ENCODE measurements around the gene TAF9B.

The TAF9B gene

DNA sequence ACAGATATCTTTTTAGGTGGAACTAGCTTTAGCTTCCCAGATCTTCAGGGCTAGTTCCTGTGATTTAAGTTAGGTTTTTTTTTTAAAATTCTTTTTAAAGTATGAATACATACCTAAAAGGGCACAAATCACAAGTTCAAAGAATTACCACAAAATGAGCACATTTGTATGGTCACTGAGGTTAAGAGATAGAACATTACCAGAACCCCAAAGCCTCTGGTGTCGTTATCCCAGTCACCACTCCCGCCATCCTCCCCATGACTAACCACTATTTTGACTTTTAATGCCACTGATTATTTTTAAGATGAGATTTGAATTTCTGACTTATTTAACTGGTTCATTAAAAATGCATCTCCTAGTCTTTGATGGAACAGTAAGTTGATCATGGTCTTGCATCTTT lies 30.0 kb downstream of the TAF9B start:
- Histone ChIP-seq H3K9ac (no peak overlapping the region), H2AFZ (ENCODE audit: low read depth) (no peak overlapping the region), H3K4me2 (no peak overlapping the region), H3K36me3 (ENCODE audit: insufficient read depth) (peaks cover 12% of the 10 kb centered on the region; the same call in 1 of the 2 replicates), H3K27me3 (ENCODE audit: insufficient read depth, low read depth) (no peaks in the 10 kb centered on the region), H4K20me1 (ENCODE audit: insufficient read depth) (peaks cover 33% of the 10 kb centered on the region), H3K4me1 (ENCODE audit: low read depth, poor library complexity, severe bottlenecking) (peaks cover 45% of the 10 kb centered on the region), H3K79me2 (ENCODE audit: insufficient read depth, low read depth) (peaks cover 85% of the 10 kb centered on the region), H3K4me3 (IDR thresholded peaks at IDR 0.05; ENCODE audit: insufficient read depth, low read depth, low read length) (no peak overlapping the region), H3K27ac (no peak overlapping the region)
- TF ChIP-seq, protein P1, sequence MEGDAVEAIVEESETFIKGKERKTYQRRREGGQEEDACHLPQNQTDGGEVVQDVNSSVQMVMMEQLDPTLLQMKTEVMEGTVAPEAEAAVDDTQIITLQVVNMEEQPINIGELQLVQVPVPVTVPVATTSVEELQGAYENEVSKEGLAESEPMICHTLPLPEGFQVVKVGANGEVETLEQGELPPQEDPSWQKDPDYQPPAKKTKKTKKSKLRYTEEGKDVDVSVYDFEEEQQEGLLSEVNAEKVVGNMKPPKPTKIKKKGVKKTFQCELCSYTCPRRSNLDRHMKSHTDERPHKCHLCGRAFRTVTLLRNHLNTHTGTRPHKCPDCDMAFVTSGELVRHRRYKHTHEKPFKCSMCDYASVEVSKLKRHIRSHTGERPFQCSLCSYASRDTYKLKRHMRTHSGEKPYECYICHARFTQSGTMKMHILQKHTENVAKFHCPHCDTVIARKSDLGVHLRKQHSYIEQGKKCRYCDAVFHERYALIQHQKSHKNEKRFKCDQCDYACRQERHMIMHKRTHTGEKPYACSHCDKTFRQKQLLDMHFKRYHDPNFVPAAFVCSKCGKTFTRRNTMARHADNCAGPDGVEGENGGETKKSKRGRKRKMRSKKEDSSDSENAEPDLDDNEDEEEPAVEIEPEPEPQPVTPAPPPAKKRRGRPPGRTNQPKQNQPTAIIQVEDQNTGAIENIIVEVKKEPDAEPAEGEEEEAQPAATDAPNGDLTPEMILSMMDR (conservative IDR thresholded peaks at IDR 0.05; ENCODE audit: low read depth, low read length), result no peak

DNA sequence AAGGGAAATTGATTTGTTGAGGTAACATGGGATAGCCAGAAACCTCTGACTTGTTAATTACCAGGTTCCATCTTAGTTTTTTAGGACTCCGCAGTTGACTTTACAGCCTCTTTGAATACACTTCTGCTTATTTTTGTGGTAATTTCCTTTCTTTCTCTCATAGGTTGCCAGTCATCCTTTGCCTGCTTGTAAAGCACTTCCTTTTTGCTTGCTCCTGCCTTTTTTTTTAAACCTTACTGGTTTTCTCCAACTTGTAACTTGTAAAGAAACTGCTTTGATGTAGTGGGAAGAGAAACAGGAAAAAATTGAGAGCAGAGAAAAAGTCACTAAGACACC lies 32.8 kb downstream of the TAF9B start:
- H3K36me3 ChIP-seq (ENCODE audit: insufficient read depth), result no peaks in the 10 kb centered on the region
- peaks cover 33% of the 10 kb centered on the region for H4K20me1 ChIP-seq (ENCODE audit: insufficient read depth)
- H3K4me1 ChIP-seq (ENCODE audit: low read depth, poor library complexity, severe bottlenecking), result peaks cover 51% of the 10 kb centered on the region
- no peak overlapping the region for H3K4me3 ChIP-seq (IDR thresholded peaks at IDR 0.05; ENCODE audit: insufficient read depth, low read depth, low read length)
- H3K9ac ChIP-seq, result no peak overlapping the region
- peaks cover 72% of the 10 kb centered on the region for H3K79me2 ChIP-seq (ENCODE audit: insufficient read depth, low read depth)
- H2AFZ ChIP-seq (ENCODE audit: low read depth), result no peak overlapping the region
- TF ChIP-seq, protein P1 (conservative IDR thresholded peaks at IDR 0.05; ENCODE audit: low read depth, low read length), result no peak
- H3K27ac ChIP-seq, result no peak overlapping the region
- H3K27me3 ChIP-seq (ENCODE audit: insufficient read depth, low read depth), result no peaks in the 10 kb centered on the region
- peak overlapping the region; percentile 68; the same call in 1 of the 2 replicates for H3K4me2 ChIP-seq

DNA sequence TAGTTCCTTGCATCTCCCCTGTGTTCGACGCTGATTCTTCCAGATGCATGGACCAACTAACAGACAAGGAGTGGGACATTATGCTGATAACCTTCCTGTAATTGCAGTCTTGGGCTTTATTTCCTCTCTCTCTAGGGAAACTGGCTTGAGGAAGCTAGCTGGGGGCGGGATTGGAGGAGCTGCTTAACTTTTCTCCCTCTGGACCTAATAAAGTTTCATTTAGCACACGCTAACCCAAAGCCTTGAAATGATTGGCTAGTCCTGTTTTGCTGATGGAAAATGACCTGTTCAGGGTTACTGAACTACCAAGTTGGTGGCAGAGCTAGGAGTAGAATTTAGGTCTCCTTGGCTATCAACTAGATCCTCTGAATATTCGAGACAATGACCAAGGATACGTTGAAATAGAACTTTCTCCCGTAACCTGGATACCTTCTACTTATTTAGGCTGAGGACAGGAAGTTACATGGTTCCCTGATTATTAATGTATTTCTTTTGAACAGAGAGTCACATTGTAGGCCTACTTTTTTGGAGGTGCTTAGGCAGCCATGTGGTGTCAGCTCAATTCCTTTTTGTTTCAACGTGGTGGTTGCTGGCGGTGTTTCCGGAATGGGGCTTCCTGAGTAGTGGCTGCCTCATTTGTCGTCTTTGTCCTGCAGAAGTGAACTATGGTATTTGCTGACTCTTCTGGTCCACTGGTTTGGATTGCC lies 33.4 kb downstream of the TAF9B start:
- peaks cover 51% of the 10 kb centered on the region for H3K4me1 ChIP-seq (ENCODE audit: low read depth, poor library complexity, severe bottlenecking)
- no peak overlapping the region for H2AFZ ChIP-seq (ENCODE audit: low read depth)
- no peak overlapping the region for H3K4me3 ChIP-seq (IDR thresholded peaks at IDR 0.05; ENCODE audit: insufficient read depth, low read depth, low read length)
- H3K9ac ChIP-seq, result no peak overlapping the region
- TF ChIP-seq, protein P1 (conservative IDR thresholded peaks at IDR 0.05; ENCODE audit: low read depth, low read length), result no peak
- H3K27ac ChIP-seq, result no peak overlapping the region
- no peaks in the 10 kb centered on the region for H3K27me3 ChIP-seq (ENCODE audit: insufficient read depth, low read depth)
- peak overlapping the region; percentile 68 for H3K4me2 ChIP-seq
- H3K36me3 ChIP-seq (ENCODE audit: insufficient read depth), result no peaks in the 10 kb centered on the region
- peaks cover 66% of the 10 kb centered on the region for H3K79me2 ChIP-seq (ENCODE audit: insufficient read depth, low read depth)
- peaks cover 33% of the 10 kb centered on the region for H4K20me1 ChIP-seq (ENCODE audit: insufficient read depth)

DNA sequence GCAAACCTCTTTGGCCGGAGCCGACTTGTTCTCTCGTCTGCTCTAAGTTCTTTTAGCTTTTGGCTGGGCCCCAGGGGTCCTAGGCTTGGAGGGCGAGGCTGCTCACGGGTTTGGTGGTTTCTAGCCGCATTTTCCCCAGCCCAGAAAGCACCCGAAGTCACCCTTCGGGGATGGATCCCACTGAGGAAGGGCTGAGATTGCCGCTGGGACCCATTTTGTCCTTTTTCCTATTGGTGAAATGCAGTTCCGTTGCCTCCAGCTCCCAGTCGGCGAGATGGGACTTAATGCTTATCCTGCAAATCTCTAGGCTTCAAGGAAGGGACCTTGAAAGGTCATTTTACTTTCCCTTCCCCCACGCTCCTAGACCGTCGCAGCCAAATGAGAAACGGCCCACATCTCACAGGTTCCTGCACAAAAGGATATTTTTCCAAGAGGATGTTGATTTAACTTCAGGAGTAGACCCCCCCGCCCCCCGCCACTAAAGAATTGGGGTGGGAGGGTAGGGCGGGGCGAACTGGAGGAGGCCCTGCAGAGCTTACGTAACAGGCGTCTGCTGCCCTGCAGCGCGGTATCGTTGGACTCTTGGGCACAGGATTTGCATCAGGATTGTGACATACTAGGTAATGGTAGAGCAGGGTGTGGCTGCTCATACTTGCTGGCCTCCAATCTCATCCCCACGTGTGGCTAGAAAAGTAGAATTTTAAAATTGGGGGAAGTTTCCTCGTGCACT lies 34.8 kb downstream of the TAF9B start:
- H3K27me3 ChIP-seq (ENCODE audit: insufficient read depth, low read depth), result no peaks in the 10 kb centered on the region
- peak overlapping the region; percentile 76; the same call in 1 of the 2 replicates for H3K9ac ChIP-seq
- peaks cover 47% of the 10 kb centered on the region for H3K4me1 ChIP-seq (ENCODE audit: low read depth, poor library complexity, severe bottlenecking)
- TF ChIP-seq, protein P1 (conservative IDR thresholded peaks at IDR 0.05; ENCODE audit: low read depth, low read length), result no peak
- H3K79me2 ChIP-seq (ENCODE audit: insufficient read depth, low read depth), result peaks cover 55% of the 10 kb centered on the region
- peak overlapping the region; percentile 68 for H3K4me2 ChIP-seq
- H2AFZ ChIP-seq (ENCODE audit: low read depth), result peak overlapping the region; percentile 57; the same call in 1 of the 2 replicates
- peak overlapping the region; percentile 74 for H3K27ac ChIP-seq
- H3K36me3 ChIP-seq (ENCODE audit: insufficient read depth), result no peaks in the 10 kb centered on the region
- no peak overlapping the region for H3K4me3 ChIP-seq (IDR thresholded peaks at IDR 0.05; ENCODE audit: insufficient read depth, low read depth, low read length)
- peaks cover 31% of the 10 kb centered on the region for H4K20me1 ChIP-seq (ENCODE audit: insufficient read depth)

Data from KMS-11 (cell line).